ENCODE results near the gene RAD52. TPM values are rescaled to one million over a fixed set of nuclear protein-coding genes. Genes with fewer than 3 reads are reported as not detected.

Gene RAD52
- total RNA-seq, 1 experiment from 2014 or later: 11.1 TPM

GRCh38 chr12:926641-927040, 22.9 kb downstream of the RAD52 start:
- DNase-seq (ENCODE audit: low read depth): no peak
- in situ Hi-C loops (cut with HindIII; ENCODE audit: low pct_unique_long_range_greater_than_20kb, low sequenced_read_pairs): no loop called here

DNA sequence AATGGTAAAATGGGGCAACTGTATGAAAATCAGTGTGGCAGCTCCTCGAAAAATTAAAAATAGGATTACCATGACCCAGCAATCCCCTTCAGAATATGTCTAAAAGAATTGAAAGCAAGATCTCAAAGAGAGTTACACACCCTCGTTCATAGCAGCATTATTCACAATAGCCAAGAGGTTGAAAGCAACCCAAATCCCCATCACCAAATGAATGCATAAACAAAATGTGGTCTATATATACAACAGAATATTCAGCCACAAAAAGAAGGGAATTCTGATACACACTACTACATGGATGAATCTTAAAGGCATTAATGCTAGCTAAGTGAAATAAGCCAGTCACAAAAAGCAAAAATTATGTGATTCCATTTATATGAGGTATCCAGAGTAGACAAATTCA, 27.2 kb downstream of the RAD52 start:
- DNase-seq (ENCODE audit: low read depth): no peak

DNA sequence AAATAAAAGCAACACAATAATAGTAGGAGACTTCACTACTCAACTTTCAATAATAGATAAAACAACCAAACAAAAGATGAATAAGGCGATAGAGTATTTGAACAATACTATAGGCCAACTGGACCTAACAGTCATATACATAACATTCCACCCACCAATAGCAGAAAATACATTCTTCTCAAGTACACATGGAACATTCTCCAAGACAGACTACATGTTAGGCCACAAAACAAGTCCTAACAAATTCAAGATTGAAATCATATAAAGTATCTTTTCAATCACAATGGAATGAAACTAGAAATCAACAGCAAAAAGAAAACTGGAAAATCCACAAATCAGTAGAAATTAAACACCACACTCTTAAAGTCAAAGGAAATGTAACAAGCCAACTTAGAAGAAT, 28.8 kb downstream of the RAD52 start:
- in situ Hi-C loops (cut with HindIII; ENCODE audit: low pct_unique_long_range_greater_than_20kb, low sequenced_read_pairs): no loop called here
- no peak for DNase-seq (ENCODE audit: low read depth)

More for the DNA sequence above, 27.2 kb downstream of the RAD52 start:
- in situ Hi-C loops (cut with HindIII; ENCODE audit: low pct_unique_long_range_greater_than_20kb, low sequenced_read_pairs): no loop called here

DNA sequence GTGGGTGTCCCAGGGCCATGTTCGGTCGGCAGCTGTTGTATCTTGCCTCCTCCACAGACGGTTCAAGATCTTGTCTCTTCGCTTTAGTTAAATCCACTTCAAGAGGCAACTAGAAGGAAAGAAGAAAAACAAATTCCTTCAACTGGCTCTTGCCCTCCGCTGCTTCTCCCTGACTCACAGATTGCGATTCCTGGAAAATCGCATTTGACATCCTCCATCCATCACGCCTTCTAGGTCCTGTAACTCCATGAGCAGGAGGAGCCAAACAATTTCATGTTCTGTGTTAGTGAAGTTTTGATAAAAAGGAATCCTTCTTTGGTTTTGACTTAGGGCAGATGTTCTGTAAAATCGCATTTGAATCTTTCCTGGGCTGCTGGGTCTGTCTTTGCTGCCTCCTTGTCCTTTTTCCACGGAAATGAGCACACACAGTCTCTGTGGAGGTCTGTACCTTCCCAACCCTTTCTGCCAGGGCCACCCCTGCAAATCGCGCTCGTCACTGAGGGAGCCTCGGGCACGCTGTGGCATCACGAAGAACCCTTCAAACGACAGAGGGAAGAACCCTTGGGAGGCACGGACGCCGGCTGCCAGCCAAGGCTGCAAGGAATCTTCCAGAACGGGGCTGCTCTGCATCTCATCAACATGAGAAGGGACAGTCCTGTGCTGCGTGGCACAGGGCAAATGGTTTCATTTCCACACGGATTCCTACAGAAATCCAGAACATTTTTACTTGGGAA, 32.6 kb downstream of the RAD52 start:
- no peak for DNase-seq (ENCODE audit: low read depth)
- in situ Hi-C loops (cut with HindIII; ENCODE audit: low pct_unique_long_range_greater_than_20kb, low sequenced_read_pairs): no loop called here

DNA sequence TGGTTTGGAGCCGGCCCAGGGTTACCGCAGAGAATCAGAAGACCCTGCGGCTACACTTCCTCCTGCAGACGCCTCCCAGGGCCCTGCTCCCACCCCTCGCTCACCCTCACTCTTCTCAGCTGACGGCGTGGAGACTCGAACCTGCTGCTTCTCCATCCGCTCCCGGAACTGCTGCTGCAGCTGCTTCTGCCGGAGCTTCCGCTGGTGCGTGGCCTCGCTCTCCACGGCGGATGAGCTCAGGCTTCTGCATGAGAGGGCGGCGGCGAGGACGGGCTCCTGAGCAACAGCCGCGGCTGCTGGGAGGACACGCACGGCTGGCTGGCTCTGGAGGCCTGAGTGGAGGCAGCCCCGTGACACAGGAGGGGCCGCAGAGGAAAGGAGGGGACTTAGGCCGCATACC, 33.3 kb downstream of the RAD52 start:
- in situ Hi-C loops (cut with HindIII; ENCODE audit: low pct_unique_long_range_greater_than_20kb, low sequenced_read_pairs): no loop called here
- DNase-seq (ENCODE audit: low read depth): peak; percentile 57

GRCh38 chr12:915090-915489, 34.4 kb downstream of the RAD52 start:
- peak; percentile 35 for DNase-seq (ENCODE audit: low read depth)
- in situ Hi-C loops (cut with HindIII; ENCODE audit: low pct_unique_long_range_greater_than_20kb, low sequenced_read_pairs): no loop called here

GRCh38 chr12:913919-914698, 35.4 kb downstream of the RAD52 start:
- peak; percentile 92 for DNase-seq (ENCODE audit: low read depth)
- in situ Hi-C loops (cut with HindIII; ENCODE audit: low pct_unique_long_range_greater_than_20kb, low sequenced_read_pairs): no loop called here

DNA sequence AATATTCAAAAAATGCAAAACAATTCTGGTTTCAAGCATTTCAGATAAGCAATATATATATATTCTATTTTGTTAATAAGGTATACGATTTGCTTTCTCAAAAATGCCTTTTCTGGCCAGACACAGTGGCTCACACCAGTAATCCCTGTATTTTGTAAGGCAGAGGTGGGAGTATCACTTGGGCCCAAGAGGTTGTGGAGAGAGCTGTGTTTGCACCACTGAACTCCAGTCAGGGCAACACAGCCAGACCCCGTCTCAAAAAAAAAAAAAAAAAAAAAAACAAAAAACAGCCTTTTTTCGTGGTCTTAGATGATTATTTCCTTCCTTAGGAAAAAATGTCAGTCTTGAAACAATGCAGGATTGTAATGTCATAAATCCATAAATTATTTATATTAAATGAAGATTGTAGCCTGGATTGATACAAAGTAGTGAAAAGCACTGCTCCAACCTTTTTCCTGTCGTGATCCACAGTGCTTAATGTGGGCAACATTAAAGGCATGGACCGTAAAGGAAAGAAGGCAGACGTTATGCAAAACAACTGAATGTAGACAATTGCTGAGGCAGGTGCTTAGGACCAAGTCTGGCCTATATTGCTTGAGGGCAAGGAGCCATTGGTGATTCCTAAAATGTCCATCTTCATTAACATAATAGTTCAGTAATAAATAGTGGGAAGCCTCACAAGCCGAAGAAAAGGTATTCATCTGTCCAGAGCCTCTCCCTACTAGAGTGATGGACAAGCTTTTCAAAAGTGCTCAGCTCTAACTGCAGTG, 36.8 kb downstream of the RAD52 start:
- no peak for DNase-seq (ENCODE audit: low read depth)
- in situ Hi-C loops (cut with HindIII; ENCODE audit: low pct_unique_long_range_greater_than_20kb, low sequenced_read_pairs): no loop called here

- DNase-seq (ENCODE audit: low read depth): no peak
- in situ Hi-C loops (cut with HindIII; ENCODE audit: low pct_unique_long_range_greater_than_20kb, low sequenced_read_pairs): no loop called here
Observed at GRCh38 chr12:911191-911826, 38.2 kb downstream of the RAD52 start.

DNA sequence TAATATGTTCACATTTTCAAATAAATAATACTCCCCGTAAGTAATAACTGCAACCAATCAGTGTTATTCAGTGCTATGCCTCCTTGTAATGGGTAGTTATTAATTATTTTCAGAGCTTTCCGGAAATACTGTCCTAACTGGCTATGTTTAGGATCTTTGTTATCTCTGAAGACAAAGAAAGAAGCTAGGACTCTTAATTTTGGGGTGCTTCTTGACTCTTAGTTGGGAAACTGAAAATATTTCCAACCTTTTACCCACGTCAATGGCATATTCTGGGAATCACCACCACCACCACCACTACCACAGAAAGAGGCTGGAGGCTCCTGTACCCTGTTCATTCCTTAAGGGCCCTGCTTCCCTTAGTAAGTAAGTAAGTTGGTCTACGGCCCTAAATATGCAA, 39.1 kb downstream of the RAD52 start:
- in situ Hi-C loops (cut with HindIII; ENCODE audit: low pct_unique_long_range_greater_than_20kb, low sequenced_read_pairs): no loop called here

DNA sequence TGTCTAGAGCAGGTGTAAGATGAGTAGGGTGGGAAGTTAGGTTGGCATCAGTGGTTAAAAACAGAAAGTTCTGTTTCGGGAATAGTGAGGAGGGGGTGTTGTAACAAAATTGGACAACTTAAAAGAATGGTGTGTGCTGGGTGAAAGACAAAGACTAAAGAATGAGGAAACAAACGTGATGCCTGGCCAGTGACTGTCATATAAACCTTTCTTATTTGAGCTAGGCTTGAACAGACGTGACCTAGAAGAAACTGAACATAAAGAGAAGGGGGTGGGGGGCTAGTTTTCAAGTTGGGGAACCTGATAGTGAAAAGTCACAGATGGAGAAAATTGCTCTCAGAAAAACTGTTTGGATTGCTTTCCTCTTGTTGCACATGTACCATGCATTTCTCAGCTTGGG, 39.6 kb downstream of the RAD52 start:
- in situ Hi-C loops (cut with HindIII; ENCODE audit: low pct_unique_long_range_greater_than_20kb, low sequenced_read_pairs): no loop called here

More for the DNA sequence above, 39.1 kb downstream of the RAD52 start:
- no peak for DNase-seq (ENCODE audit: low read depth)

DNA sequence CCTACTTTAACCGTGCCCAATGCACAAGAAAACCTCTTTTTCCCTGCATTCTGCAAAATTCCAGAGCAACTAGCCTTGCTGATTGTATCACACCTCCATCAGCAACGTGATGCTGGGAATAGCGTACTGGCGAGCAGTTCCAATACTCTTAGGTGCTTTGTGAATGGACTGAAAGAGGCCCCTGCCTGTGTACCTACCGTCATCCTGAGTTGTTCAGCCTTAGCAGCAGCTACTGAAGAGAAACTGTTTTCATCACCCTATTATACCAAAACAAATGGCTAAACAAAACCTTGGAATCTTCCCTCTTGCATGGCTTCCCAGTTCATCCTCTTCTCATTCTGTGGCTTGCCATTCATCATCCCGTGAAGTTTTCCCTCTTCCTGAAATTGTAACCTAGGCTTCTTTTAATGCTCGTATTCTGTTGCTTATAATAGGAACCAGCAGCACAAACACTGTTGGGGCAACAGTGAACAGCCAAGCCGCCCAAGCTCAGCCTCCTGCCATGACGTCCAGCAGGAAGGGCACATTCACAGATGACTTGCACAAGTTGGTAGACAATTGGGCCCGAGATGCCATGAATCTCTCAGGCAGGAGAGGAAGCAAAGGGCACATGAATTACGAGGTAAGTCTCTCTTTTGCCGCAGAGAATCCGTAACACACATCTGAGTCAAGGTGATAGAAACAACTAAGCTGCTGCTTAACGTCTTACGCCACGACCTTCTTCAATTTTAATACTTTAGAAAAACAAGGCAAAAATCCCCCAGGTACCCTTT, 41.9 kb downstream of the RAD52 start:
- no peak for DNase-seq (ENCODE audit: low read depth)
- in situ Hi-C loops (cut with HindIII; ENCODE audit: low pct_unique_long_range_greater_than_20kb, low sequenced_read_pairs): no loop called here

More for the DNA sequence above, 39.6 kb downstream of the RAD52 start:
- no peak for DNase-seq (ENCODE audit: low read depth)

DNA sequence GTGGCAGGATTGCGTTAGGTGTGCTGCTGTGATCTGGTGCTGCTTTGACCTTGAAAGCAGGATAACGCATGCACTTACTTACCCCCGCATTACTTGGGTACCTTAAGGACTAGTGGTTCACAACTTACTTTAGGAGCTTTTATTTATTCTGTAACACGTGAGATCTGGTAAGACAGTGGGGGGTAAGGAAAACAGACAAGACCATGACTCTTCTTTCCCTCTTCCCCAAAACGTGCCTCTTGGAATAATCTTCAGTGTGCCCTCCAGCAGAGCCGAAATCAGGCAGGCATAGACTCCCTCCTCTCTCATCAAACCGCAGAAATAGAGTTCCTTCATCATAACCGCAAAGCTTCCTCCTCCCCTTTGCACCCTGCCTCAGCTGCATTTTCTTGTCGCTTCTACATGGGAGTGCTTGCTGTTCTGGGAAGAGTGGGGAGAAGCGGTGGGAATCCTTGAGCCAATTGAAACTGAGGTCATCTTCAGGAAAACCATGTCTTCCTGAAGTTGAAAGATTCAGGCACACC, 43.4 kb downstream of the RAD52 start:
- in situ Hi-C loops (cut with HindIII; ENCODE audit: low pct_unique_long_range_greater_than_20kb, low sequenced_read_pairs): no loop called here
- no peak for DNase-seq (ENCODE audit: low read depth)

- DNase-seq (ENCODE audit: low read depth): no peak
- in situ Hi-C loops (cut with HindIII; ENCODE audit: low pct_unique_long_range_greater_than_20kb, low sequenced_read_pairs): no loop called here
Observed at GRCh38 chr12:905261-906031, 44.0 kb downstream of the RAD52 start.

DNA sequence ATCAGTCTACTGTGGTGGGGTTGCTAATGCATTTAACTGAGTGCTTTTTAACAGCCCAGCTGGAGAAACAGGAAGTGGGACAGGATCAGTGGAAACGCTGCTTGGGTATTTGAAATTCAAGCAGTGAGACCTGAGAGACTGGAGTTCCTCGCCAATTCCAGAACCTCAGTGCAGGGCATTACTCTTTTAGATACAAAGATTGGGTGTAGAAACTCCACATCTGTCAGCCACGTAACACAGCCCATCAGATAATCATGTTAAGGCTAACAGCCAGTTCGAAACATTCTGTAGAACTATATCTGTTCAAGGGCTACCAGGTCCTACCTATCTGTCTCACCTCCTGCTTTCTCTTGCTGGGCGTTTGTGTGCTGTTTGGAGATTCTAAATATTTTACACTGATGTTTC, 45.5 kb downstream of the RAD52 start:
- in situ Hi-C loops (cut with HindIII; ENCODE audit: low pct_unique_long_range_greater_than_20kb, low sequenced_read_pairs): no loop called here
- DNase-seq (ENCODE audit: low read depth): no peak

DNA sequence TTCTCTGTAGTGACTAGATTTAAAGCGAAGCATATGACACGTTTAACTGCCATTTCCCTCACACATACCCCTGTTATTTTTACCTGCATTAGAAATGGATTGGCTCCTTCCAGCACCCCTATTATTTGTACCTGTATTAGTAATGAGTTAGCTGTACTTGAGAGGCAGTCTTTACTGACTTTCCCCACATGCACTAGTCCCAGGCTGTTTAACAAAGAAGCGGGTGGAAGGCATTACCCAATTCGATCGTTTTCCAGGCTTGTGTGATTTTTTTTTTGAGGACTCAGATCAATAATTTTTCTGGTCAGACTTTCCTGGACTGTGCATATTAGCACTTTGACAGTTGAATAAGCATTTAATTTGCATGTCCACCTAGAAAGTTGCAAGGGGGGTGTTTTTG, 46.4 kb downstream of the RAD52 start:
- in situ Hi-C loops (cut with HindIII; ENCODE audit: low pct_unique_long_range_greater_than_20kb, low sequenced_read_pairs): no loop called here
- DNase-seq (ENCODE audit: low read depth): no peak

- no peak for DNase-seq (ENCODE audit: low read depth)
- in situ Hi-C loops (cut with HindIII; ENCODE audit: low pct_unique_long_range_greater_than_20kb, low sequenced_read_pairs): no loop called here
Observed at GRCh38 chr12:902581-902980, 46.9 kb downstream of the RAD52 start.
